HepG2 (cell line): ENCODE measurements around the gene AUNIP. TPM values are rescaled to one million over a fixed set of nuclear protein-coding genes. Genes with fewer than 3 reads are reported as not detected.

ENCODE experiments used
- ATAC-seq: fragments of 200-7000 bp; cut with Tn5 transposase; 3 replicates; pipeline ENCODE4 v1.9.1; 2020; ENCODE audit warnings: mild to moderate bottlenecking, moderate library complexity
- BruUV-seq: library from RNA; stranded (reverse); fragments of 400-500 nt; replicated peaks from 2 replicates; lab custom pipeline; 2021; lab: Mats Ljungman, UMichigan
- CTCF ChIA-PET: fragments of 300-600 bp; formaldehyde crosslinking; extraction: SDS; loops from one replicate; lab custom pipeline; 2021; ENCODE audit warnings: low total read pairs, inconsistent platforms, low intra/inter-chr PET ratio; lab: Yijun Ruan, JAX
- POLR2A ChIA-PET: fragments of 350-600 bp; sonication (Branson Sonifier 250); formaldehyde crosslinking; loops from one replicate; lab custom pipeline; 2020; ENCODE audit warnings: antibody characterized with exemption, inconsistent platforms; lab: Yijun Ruan, JAX
- DNase-seq: peaks from one replicate; pipeline ENCODE4 v3.0.0-alpha.2; 2015; ENCODE audit warnings: low spot score
- FAIRE-seq: peaks from 3 replicates; lab custom pipeline; 2011; peaks lifted over from hg19 to GRCh38; lab: Jason Lieb, UNC
- H2AFZ ChIP-seq: one replicate; pipeline ENCODE4 v1.6.1; 2011; ENCODE audit warnings: low read length, inconsistent platforms
- H3K27ac ChIP-seq: fragments of 300-600 bp; 3 replicates; pipeline ENCODE4 v1.8.0; 2011; ENCODE audit warnings: mixed run types, mild to moderate bottlenecking, mixed read lengths, low read length, inconsistent platforms; ENCODE audit not compliant: insufficient read depth; ENCODE audit errors: extremely low read length
- H3K27me3 ChIP-seq, 2 experiments: fragments of 200-600 bp in 1 of 2; 2 replicates in 1 of 2; 3 replicates in 1 of 2; pipeline versions ENCODE4 v1.6.0 to v1.8.0; 2011; ENCODE audit warnings: low read length in 2 of 2, mild to moderate bottlenecking in 2 of 2, moderate library complexity in 2 of 2, inconsistent platforms in 1 of 2; ENCODE audit not compliant: insufficient read depth in 2 of 2, control insufficient read depth in 1 of 2
- H3K36me3 ChIP-seq, 2 experiments: fragments of 200-600 bp in 1 of 2; replicated peaks in 1 of 2; 2 replicates in 1 of 2; 3 replicates in 1 of 2; pipeline versions ENCODE4 v1.5.1 to v1.8.0; 2011; ENCODE audit warnings: low read length in 2 of 2, inconsistent platforms in 1 of 2; ENCODE audit not compliant: insufficient read depth in 2 of 2, control insufficient read depth in 1 of 2
- H3K4me1 ChIP-seq: 2 replicates; pipeline ENCODE4 v1.5.1; 2012; ENCODE audit warnings: low read length, inconsistent platforms; ENCODE audit not compliant: insufficient read depth
- H3K4me2 ChIP-seq: 2 replicates; pipeline ENCODE4 v1.6.0; 2011; ENCODE audit warnings: low read depth, low read length, inconsistent platforms
- H3K4me3 ChIP-seq, 3 experiments: fragments of 200-600 bp in 1 of 3; sonication (generic), shearing (Covaris generic) in 1 of 3; replicated peaks in 1 of 3; 2 replicates each; pipeline ENCODE4 v1.5.1; 2011 to 2016; ENCODE audit warnings: low read length in 3 of 3, inconsistent platforms in 2 of 3, low read depth in 2 of 3, mild to moderate bottlenecking in 2 of 3, control low read depth in 1 of 3, mixed read lengths in 1 of 3; ENCODE audit not compliant: insufficient read depth in 1 of 3
- H3K79me2 ChIP-seq: one replicate; pipeline ENCODE4 v1.6.1; 2011; ENCODE audit warnings: low read length, inconsistent platforms; ENCODE audit not compliant: insufficient read depth
- H3K9ac ChIP-seq: 2 replicates; pipeline ENCODE4 v1.6.0; 2011; ENCODE audit warnings: mild to moderate bottlenecking, low read depth, low read length, inconsistent platforms; ENCODE audit not compliant: insufficient read depth
- H3K9me3 ChIP-seq: 2 replicates; pipeline ENCODE4 v1.5.1; 2012; ENCODE audit warnings: mild to moderate bottlenecking, low read length
- H4K20me1 ChIP-seq: 2 replicates; pipeline ENCODE4 v1.6.0; 2011; ENCODE audit warnings: inconsistent platforms, mild to moderate bottlenecking, low read length, moderate library complexity; ENCODE audit not compliant: insufficient read depth
- EP300 ChIP-seq, 3 experiments: sonication (generic) in 1 of 3; formaldehyde crosslinking in 1 of 3; IDR thresholded peaks; 2 replicates each; pipeline versions ENCODE4 v1.5.1 to v1.6.1; 2011 to 2020; ENCODE audit warnings: low read depth in 2 of 3, low read length in 2 of 3, borderline replicate concordance in 1 of 3, improper control_type of control experiment in 1 of 3, mild to moderate bottlenecking in 1 of 3, missing genetic modification reagents in 1 of 3, moderate library complexity in 1 of 3
- FOXO1 ChIP-seq: sonication (generic); formaldehyde crosslinking; IDR thresholded peaks from 2 replicates; pipeline ENCODE4 v1.4.0; 2020; ENCODE audit warnings: missing genetic modification reagents
- GATAD2A ChIP-seq: IDR thresholded peaks from 2 replicates; pipeline ENCODE4 v1.6.1; 2016
- GFI1 ChIP-seq: sonication (generic); formaldehyde crosslinking; IDR thresholded peaks from 2 replicates; pipeline ENCODE4 v1.5.0; 2020; ENCODE audit warnings: missing genetic modification reagents, mild to moderate bottlenecking, borderline replicate concordance
- HDAC1 ChIP-seq: sonication (generic); formaldehyde crosslinking; IDR thresholded peaks from 2 replicates; pipeline ENCODE4 v1.5.1; 2020; ENCODE audit warnings: mild to moderate bottlenecking, missing genetic modification reagents
- HDAC6 ChIP-seq: fragments of 200-600 bp; sonication (generic); IDR thresholded peaks from 2 replicates; pipeline ENCODE4 v1.7.0; 2017; ENCODE audit warnings: mild to moderate bottlenecking, antibody characterized with exemption, low read length, low read depth
- HNF4A ChIP-seq: sonication (generic); formaldehyde crosslinking; IDR thresholded peaks from 2 replicates; pipeline ENCODE4 v1.4.0; 2020; ENCODE audit warnings: missing genetic modification reagents
- HNF4G ChIP-seq, 2 experiments: sonication (generic) in 1 of 2; formaldehyde crosslinking in 1 of 2; IDR thresholded peaks; 2 replicates each; pipeline versions ENCODE4 v1.4.0 to v1.6.1; 2011 to 2020; ENCODE audit warnings: borderline replicate concordance in 2 of 2, low read depth in 2 of 2, mild to moderate bottlenecking in 2 of 2, low read length in 1 of 2, missing genetic modification reagents in 1 of 2, moderate library complexity in 1 of 2
- JUN ChIP-seq: sonication (generic); formaldehyde crosslinking; IDR thresholded peaks from 2 replicates; pipeline ENCODE4 v1.4.0; 2020; ENCODE audit warnings: mild to moderate bottlenecking, missing genetic modification reagents
- NPAS2 ChIP-seq: sonication (generic); formaldehyde crosslinking; IDR thresholded peaks from 2 replicates; pipeline ENCODE4 v1.8.0; 2022; ENCODE audit warnings: mild to moderate bottlenecking, missing genetic modification reagents, borderline replicate concordance
- NR0B2 ChIP-seq: sonication (generic); formaldehyde crosslinking; IDR thresholded peaks from 2 replicates; pipeline ENCODE4 v1.4.0; 2020; ENCODE audit warnings: mild to moderate bottlenecking, missing genetic modification reagents
- ONECUT2 ChIP-seq: sonication (generic); formaldehyde crosslinking; IDR thresholded peaks from 2 replicates; pipeline ENCODE4 v1.4.0; 2020; ENCODE audit warnings: missing genetic modification reagents
- PAWR ChIP-seq: sonication (generic); formaldehyde crosslinking; IDR thresholded peaks from 2 replicates; pipeline ENCODE4 v1.4.0; 2020; ENCODE audit warnings: missing genetic modification reagents, mild to moderate bottlenecking, borderline replicate concordance
- PBX2 ChIP-seq: IDR thresholded peaks from 2 replicates; pipeline ENCODE4 v1.6.1; 2016; ENCODE audit warnings: control low read depth
- PPARG ChIP-seq: conservative IDR thresholded peaks from 2 replicates; pipeline ENCODE4 v1.6.1; 2016; ENCODE audit warnings: missing biosample characterization, missing genetic modification reagents
- RARA ChIP-seq: IDR thresholded peaks from 2 replicates; pipeline ENCODE4 v1.6.1; 2016; ENCODE audit warnings: missing genetic modification reagents, missing compliant biosample characterization
- SALL1 ChIP-seq: sonication (generic); formaldehyde crosslinking; IDR thresholded peaks from 2 replicates; pipeline ENCODE4 v1.8.0; 2022; ENCODE audit warnings: mild to moderate bottlenecking, missing genetic modification reagents
- THAP7 ChIP-seq: sonication (generic); formaldehyde crosslinking; IDR thresholded peaks from 2 replicates; pipeline ENCODE4 v1.8.1; 2023; ENCODE audit warnings: mild to moderate bottlenecking, missing genetic modification reagents
- ZFAT ChIP-seq: sonication (generic); formaldehyde crosslinking; conservative IDR thresholded peaks from 2 replicates; pipeline ENCODE4 v1.8.1; 2023; ENCODE audit warnings: missing genetic modification reagents, inconsistent platforms
- ZFP1 ChIP-seq: IDR thresholded peaks from 2 replicates; pipeline ENCODE4 v1.6.1; 2016
- ZNF180 ChIP-seq: sonication (generic); formaldehyde crosslinking; IDR thresholded peaks from 2 replicates; pipeline ENCODE4 v1.4.0; 2020; ENCODE audit warnings: low read depth, missing genetic modification reagents, borderline replicate concordance
- ZNF383 ChIP-seq: sonication (generic); formaldehyde crosslinking; IDR thresholded peaks from 2 replicates; pipeline ENCODE4 v1.4.0; 2020; ENCODE audit warnings: missing genetic modification reagents, mild to moderate bottlenecking, borderline replicate concordance
- ZNF703 ChIP-seq: sonication (generic); formaldehyde crosslinking; IDR thresholded peaks from 2 replicates; pipeline ENCODE4 v1.5.1; 2020; ENCODE audit warnings: missing genetic modification reagents, mild to moderate bottlenecking, moderate library complexity, borderline replicate concordance
- WGBS: methylation state at CpG from one replicate; pipeline ENCODE4 v1.1.6; 2017; ENCODE audit warnings: low lambda C conversion rate; 5-methylcytosine and 5-hydroxymethylcytosine counted together
- in situ Hi-C: cut with HindIII; loops from 2 replicates; pipeline ENCODE4 v1.10.0; 2017; ENCODE audit warnings: low pct_unique_long_range_greater_than_20kb; ENCODE audit not compliant: extremely low pct_ligation_motif_present
- intact Hi-C: fragments of 100-400 bp; cut with micrococcal nuclease; formaldehyde crosslinking; loops from one replicate; pipeline ENCODE4 v1.10.0; 2022; ENCODE audit not compliant: unreplicated experiment
- polyA plus RNA-seq, 8 experiments: library from polyadenylated mRNA; depleted of rRNA in 3 of 8; stranded (reverse) in 7 of 8; unstranded in 1 of 8; fragments of >200 nt; fragmentation: Illumina TruSeq in 4 of 8; extraction: Trizol in 4 of 8; gene quantifications; 2 replicates each; pipeline versions ENCODE4 v1.2.1 to v1.2.3, GENCODE V29; 2011 to 2016; ENCODE audit warnings: low read depth in 4 of 8, missing spikeins in 1 of 8, mixed read lengths in 1 of 8; ENCODE audit not compliant: insufficient read depth in 1 of 8
- total RNA-seq, 5 experiments: library from RNA; depleted of rRNA; stranded (reverse); fragments of >200 nt; fragmentation: Illumina TruSeq; extraction: Trizol; gene quantifications; 2 replicates each; pipeline ENCODE4 v1.2.3, GENCODE V29; 2016; ENCODE audit warnings: low read depth in 1 of 5

Gene AUNIP
- total and polyA plus RNA-seq, 2 of the 13 experiments (the other 11 are each of a cell fraction or from before 2014, with no cell fraction given), result 3.8 to 12.3 TPM

GRCh38 chr1:25885602-25886001, 26.3 kb upstream of the AUNIP start:
- no TSS peak for BruUV-seq
- Histone ChIP-seq H3K4me1 (peaks cover 52% of the 10 kb centered on the region), H3K27me3 (no peaks in the 10 kb centered on the region), H3K36me3 (no peaks in the 10 kb centered on the region), H4K20me1 (no peaks in the 10 kb centered on the region), H3K27ac (no peak overlapping the region), H3K79me2 (no peaks in the 10 kb centered on the region), H3K4me2 (no peak overlapping the region), H3K9ac (no peak overlapping the region), H3K9me3 (no peaks in the 10 kb centered on the region), H2AFZ (no peak overlapping the region), H3K4me3 (no peak overlapping the region)
- ATAC-seq (no peak), FAIRE-seq (no peak), DNase-seq (no peak)
- in situ Hi-C loops, result loop anchor here (5.0 kb wide), 1 partner anchor 48 kb away; no protein-coding TSS in a partner anchor
- intact Hi-C loops, result no loop called here
- POLR2A ChIA-PET, result interaction anchor here (0.9 to 1.0 kb wide), 2 partner anchors 10 kb away, joined by 3 to 4 read pairs; partner anchors contain the start of gene PAQR7
- WGBS, result 7% methylated on average over 1 of the region's 1 CpG
- CTCF ChIA-PET, result no interaction called here
- TF ChIP-seq ONECUT2 (peak; percentile 51), PPARG (no peak), ZFP1 (CRISPR knock-in tag) (no peak), ZNF383 (CRISPR knock-in tag) (no peak), JUN (no peak), ZNF180 (CRISPR knock-in tag) (no peak), THAP7 (CRISPR knock-in tag) (no peak), HNF4A (peak; percentile 41; the same call in 1 of the 2 replicates), FOXO1 (CRISPR knock-in tag) (no peak), EP300 (IDR thresholded peaks at IDR 0.05; ENCODE audit: low read depth in 2 of 2, low read length in 2 of 2) (peak in 1 of 2 experiments; percentile 49; a peak in 1 of 4 replicates), EP300 (CRISPR knock-in tag; IDR thresholded peaks at IDR 0.05; ENCODE audit: borderline replicate concordance) (no peak), PBX2 (CRISPR knock-in tag) (no peak), HDAC6 (no peak), HNF4G (IDR thresholded peaks at IDR 0.05; ENCODE audit: borderline replicate concordance, low read depth, low read length) (0 out of 2 replicates have a peak, but pooled peaks have one; percentile 12), HNF4G (CRISPR knock-in tag; IDR thresholded peaks at IDR 0.05; ENCODE audit: borderline replicate concordance, low read depth) (no peak), ZFAT (CRISPR knock-in tag) (no peak), RARA (0 out of 2 replicates have a peak, but pooled peaks have one; percentile 33), NR0B2 (CRISPR knock-in tag) (no peak), GFI1 (CRISPR knock-in tag) (peak; percentile 79), ZNF703 (CRISPR knock-in tag) (no peak), HDAC1 (CRISPR knock-in tag) (no peak), NPAS2 (CRISPR knock-in tag) (no peak), GATAD2A (CRISPR knock-in tag) (0 out of 2 replicates have a peak, but pooled peaks have one; percentile 37), PAWR (CRISPR knock-in tag) (no peak), SALL1 (CRISPR knock-in tag) (peak; percentile 39; the same call in 1 of the 2 replicates)
